Right lobe of liver (tissue), 4 donors: ENCODE results near the gene SNCAIP.

Experiments used
- POLR2A ChIP-seq: fragments of 450-650 bp; IDR thresholded peaks from one replicate; pipeline ENCODE4 v1.6.1; 2017; ENCODE audit warnings: antibody characterized with exemption, mild to moderate bottlenecking
- TF ChIP-seq, protein P1 (sequence below), 4 donors: fragments of 200-600 bp in 3 of 4; fragments of 450-650 bp in 1 of 4; IDR thresholded peaks; one replicate each; pipeline versions ENCODE4 v1.5.1 to v1.8.0; 2016 to 2022; ENCODE audit warnings: antibody characterized with exemption in 4 of 4, mild to moderate bottlenecking in 2 of 4
- donor health status: DM: no; HTN: no; CAD: no.
- donor health status: DM: no; HTN: no; CAD: no.
- donor health status: DM: no; HTN: yes; CAD: no.

DNA sequence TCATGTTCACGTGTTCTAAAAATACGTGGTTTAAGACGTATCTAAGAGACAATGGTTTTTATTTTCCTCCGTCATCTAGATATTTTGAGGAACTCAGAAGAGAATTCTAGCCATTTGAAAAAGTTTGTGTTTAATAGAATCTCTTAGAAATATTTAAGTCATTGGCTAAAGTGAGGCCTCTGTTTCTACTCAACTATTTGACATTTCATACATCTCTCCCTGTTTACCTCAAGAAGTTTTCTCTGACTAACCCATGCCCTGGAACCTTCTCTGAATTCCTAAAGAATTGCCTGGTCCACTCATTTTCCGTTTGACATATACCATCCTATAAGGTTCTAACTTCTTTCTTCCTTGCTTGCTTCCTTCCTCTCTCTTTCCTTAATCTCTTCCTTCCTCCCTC, 178.7 kb downstream of the SNCAIP start:
- TF ChIP-seq, protein P1, sequence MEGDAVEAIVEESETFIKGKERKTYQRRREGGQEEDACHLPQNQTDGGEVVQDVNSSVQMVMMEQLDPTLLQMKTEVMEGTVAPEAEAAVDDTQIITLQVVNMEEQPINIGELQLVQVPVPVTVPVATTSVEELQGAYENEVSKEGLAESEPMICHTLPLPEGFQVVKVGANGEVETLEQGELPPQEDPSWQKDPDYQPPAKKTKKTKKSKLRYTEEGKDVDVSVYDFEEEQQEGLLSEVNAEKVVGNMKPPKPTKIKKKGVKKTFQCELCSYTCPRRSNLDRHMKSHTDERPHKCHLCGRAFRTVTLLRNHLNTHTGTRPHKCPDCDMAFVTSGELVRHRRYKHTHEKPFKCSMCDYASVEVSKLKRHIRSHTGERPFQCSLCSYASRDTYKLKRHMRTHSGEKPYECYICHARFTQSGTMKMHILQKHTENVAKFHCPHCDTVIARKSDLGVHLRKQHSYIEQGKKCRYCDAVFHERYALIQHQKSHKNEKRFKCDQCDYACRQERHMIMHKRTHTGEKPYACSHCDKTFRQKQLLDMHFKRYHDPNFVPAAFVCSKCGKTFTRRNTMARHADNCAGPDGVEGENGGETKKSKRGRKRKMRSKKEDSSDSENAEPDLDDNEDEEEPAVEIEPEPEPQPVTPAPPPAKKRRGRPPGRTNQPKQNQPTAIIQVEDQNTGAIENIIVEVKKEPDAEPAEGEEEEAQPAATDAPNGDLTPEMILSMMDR (IDR thresholded peaks at IDR 0.05), result no peak
- no peak for TF ChIP-seq POLR2A
